ENCODE data around the gene AKT1. TPM values are rescaled to one million over a fixed set of nuclear protein-coding genes. Genes with fewer than 3 reads are reported as not detected.

AKT1 gene
- total RNA-seq, 4 donors from 2014 or later = 66.6 to 93.7 (median 71.3) TPM

GRCh38 chr14:104734991-104735779, 60.4 kb downstream of the AKT1 start:
- Histone ChIP-seq H3K36me3 (peaks cover 0 to 8% (median 0%) of the 10 kb centered on the region in 3 donors), H3K27me3 (no peaks in the 10 kb centered on the region), H3K9me3 (no peaks in the 10 kb centered on the region), H3K27ac (peak overlapping the region; percentile 51 to 92 (median 83)), H3K4me1 (peaks cover 29 to 67% (median 48%) of the 10 kb centered on the region in 3 donors), H3K4me3 (no peak overlapping the region)
- WGBS, 2 donors = 99 to 100% methylated on average over 1 to 8 of the region's 31 CpGs
- intact Hi-C loops (cut with DNase I) = no loop called here
- no peak for DNase-seq
- TF ChIP-seq POLR2A (IDR thresholded peaks at IDR 0.05) (no peak), CTCF (IDR thresholded peaks at IDR 0.05) (no peak)

- no peaks in the 10 kb centered on the region for H3K9me3 ChIP-seq
- no peaks in the 10 kb centered on the region for H3K27me3 ChIP-seq
- H3K27ac ChIP-seq = peak overlapping the region in 2 of 4 donors; percentile 86 to 92
- TF ChIP-seq CTCF (IDR thresholded peaks at IDR 0.05) (no peak), POLR2A (IDR thresholded peaks at IDR 0.05) (no peak)
- no peak overlapping the region for H3K4me3 ChIP-seq
- H3K4me1 ChIP-seq = peaks cover 29 to 67% (median 48%) of the 10 kb centered on the region in 3 donors
- WGBS, 2 donors = 80 to 100% methylated on average over 2 of the region's 9 CpGs
- intact Hi-C loops (cut with DNase I) = no loop called here
- DNase-seq = no peak
- H3K36me3 ChIP-seq = peaks cover 0 to 2% (median 0%) of the 10 kb centered on the region in 3 donors
Measured at GRCh38 chr14:104734601-104734990, 61.0 kb downstream of the AKT1 start.

- peak overlapping the region in 3 of 4 donors; percentile 78 to 80 (median 79) for H3K27ac ChIP-seq
- intact Hi-C loops (cut with DNase I) = no loop called here
- TF ChIP-seq POLR2A (IDR thresholded peaks at IDR 0.05) = no peak
- no peak for TF ChIP-seq CTCF (IDR thresholded peaks at IDR 0.05)
- no peak for DNase-seq
- H3K4me3 ChIP-seq = no peak overlapping the region
- WGBS, 2 donors = 80% methylated on average over 3 of the region's 6 CpGs
- no peaks in the 10 kb centered on the region for H3K36me3 ChIP-seq
- H3K9me3 ChIP-seq = no peaks in the 10 kb centered on the region
- H3K27me3 ChIP-seq = no peaks in the 10 kb centered on the region
- H3K4me1 ChIP-seq = peaks cover 29 to 67% (median 48%) of the 10 kb centered on the region in 3 donors
Measured at GRCh38 chr14:104734051-104734587, 61.4 kb downstream of the AKT1 start.

- Histone ChIP-seq H3K36me3 (no peaks in the 10 kb centered on the region), H3K4me3 (no peak overlapping the region), H3K9me3 (no peaks in the 10 kb centered on the region), H3K27ac (peak overlapping the region; percentile 76 to 80 (median 78)), H3K4me1 (peaks cover 29 to 67% (median 48%) of the 10 kb centered on the region in 3 donors), H3K27me3 (no peaks in the 10 kb centered on the region)
- intact Hi-C loops (cut with DNase I) = no loop called here
- WGBS, 2 donors = 51 to 73% methylated on average over 6 of the region's 23 CpGs
- TF ChIP-seq CTCF (IDR thresholded peaks at IDR 0.05) = no peak
- no peak for TF ChIP-seq POLR2A (IDR thresholded peaks at IDR 0.05)
- no peak for DNase-seq
Measured at GRCh38 chr14:104732931-104733681, 62.4 kb downstream of the AKT1 start.
